ENCODE results near the gene ACBD7. TPM values are rescaled to one million over a fixed set of nuclear protein-coding genes. Genes with fewer than 3 reads are reported as not detected.

The ACBD7 gene
- total and polyA plus RNA-seq, 9 of the 15 experiments (the other 6 are each of a cell fraction or from before 2014, with no cell fraction given), result 0.21 to 3.2 (median 0.84) TPM

DNA sequence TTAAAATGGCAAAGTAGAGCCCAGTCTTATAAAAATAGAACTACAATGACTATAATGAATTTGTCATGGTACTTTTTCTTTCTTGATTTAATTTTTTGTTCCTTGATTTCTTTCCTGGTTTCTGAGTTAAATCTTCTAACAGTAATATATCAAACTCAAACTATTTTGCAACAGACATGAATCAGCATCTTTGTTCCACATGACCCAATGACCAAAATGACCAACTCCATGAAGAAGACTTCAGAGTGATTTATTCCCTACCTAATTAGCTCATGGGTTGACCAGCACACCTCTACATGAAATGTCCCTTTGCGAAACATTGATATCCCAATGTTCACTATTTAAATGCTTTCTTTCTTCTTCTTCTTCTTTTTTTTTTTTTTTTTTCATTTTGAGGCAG is 49.1 kb upstream of the ACBD7 start:
- ATAC-seq, result no peak
- no peaks in the 10 kb centered on the region for H4K20me1 ChIP-seq (replicated peaks; ENCODE audit: control insufficient read depth, insufficient read depth, low read length)
- peaks cover 21% of the 10 kb centered on the region; the same call in 1 of the 3 replicates for H3K36me3 ChIP-seq (ENCODE audit: control insufficient read depth, insufficient read depth, low read length)
- ChIA-PET POLR2A (interaction anchor here (0.6 to 1.6 kb wide), 3 partner anchors 12 to 128 kb away, joined by 3 to 4 read pairs (median 4); no protein-coding TSS in a partner anchor), CTCF (ENCODE audit: low intra/inter-chr PET ratio) (interaction anchor here (0.6 kb wide), 1 partner anchor 639 kb away, joined by 3 read pairs; no protein-coding TSS in a partner anchor)
- no peak overlapping the region for H3K4me3 ChIP-seq
- DNase-seq (ENCODE audit: extremely low read depth in 1 of 4, low spot score in 3 of 4), result no peak
- H3K4me2 ChIP-seq (ENCODE audit: insufficient read depth, low read length), result no peak overlapping the region
- H3K27ac ChIP-seq (ENCODE audit: extremely low read depth, low read depth, low read length), result no peak overlapping the region
- no peaks in the 10 kb centered on the region for H3K79me2 ChIP-seq (ENCODE audit: control insufficient read depth, insufficient read depth, low read length)
- H2AFZ ChIP-seq (ENCODE audit: low read depth, low read length), result no peak overlapping the region
- no peaks in the 10 kb centered on the region for H3K9me1 ChIP-seq (ENCODE audit: control insufficient read depth, insufficient read depth, low read length)
- no CpG with 5 or more reads among the region's 1 CpG for WGBS (ENCODE audit: insufficient coverage, low coverage, missing lambda C conversion rate)
- FAIRE-seq, result no peak
- H3K4me1 ChIP-seq (replicated peaks in 1 of 2; ENCODE audit: control insufficient read depth in 2 of 2, insufficient read depth in 2 of 2, low read length in 2 of 2), result peaks cover 0 to 5% of the 10 kb centered on the region in 2 experiments; a peak in 2 of 5 replicates
- no peaks in the 10 kb centered on the region for H3K9me3 ChIP-seq (replicated peaks; ENCODE audit: control insufficient read depth, insufficient read depth, low read depth, low read length)
- intact Hi-C loops (cut with micrococcal nuclease) (no loop called here), in situ Hi-C loops (cut with MboI) (no loop called here)
- no peak overlapping the region for H3K9ac ChIP-seq (ENCODE audit: insufficient read depth in 1 of 2, low read depth in 2 of 2, low read length in 2 of 2)
- BruUV-seq (replicated peaks), result no TSS peak
- H3K27me3 ChIP-seq (ENCODE audit: control insufficient read depth in 2 of 2, insufficient read depth in 2 of 2, low read length in 2 of 2), result no peaks in the 10 kb centered on the region
- TF ChIP-seq NCOA4 (IDR thresholded peaks at IDR 0.05; ENCODE audit: partially characterized antibody) (no peak), C11orf30 (IDR thresholded peaks at IDR 0.05; ENCODE audit: low read depth) (peak; percentile 74; the same call in 1 of the 2 replicates), CEBPG (CRISPR knock-in tag; IDR thresholded peaks at IDR 0.05) (no peak), CEBPG (tag; conservative IDR thresholded peaks at IDR 0.05 in 1 of 2, IDR thresholded peaks at IDR 0.05 in 1 of 2) (peak; percentile 65 to 91; a peak in 3 of 4 replicates), MTF1 (CRISPR knock-in tag; IDR thresholded peaks at IDR 0.05; ENCODE audit: borderline replicate concordance) (no peak), ILF3 (IDR thresholded peaks at IDR 0.05; ENCODE audit: borderline replicate concordance) (no peak), MAFG (tag; conservative IDR thresholded peaks at IDR 0.05) (peak; percentile 87)
- TF ChIP-seq, protein P1, sequence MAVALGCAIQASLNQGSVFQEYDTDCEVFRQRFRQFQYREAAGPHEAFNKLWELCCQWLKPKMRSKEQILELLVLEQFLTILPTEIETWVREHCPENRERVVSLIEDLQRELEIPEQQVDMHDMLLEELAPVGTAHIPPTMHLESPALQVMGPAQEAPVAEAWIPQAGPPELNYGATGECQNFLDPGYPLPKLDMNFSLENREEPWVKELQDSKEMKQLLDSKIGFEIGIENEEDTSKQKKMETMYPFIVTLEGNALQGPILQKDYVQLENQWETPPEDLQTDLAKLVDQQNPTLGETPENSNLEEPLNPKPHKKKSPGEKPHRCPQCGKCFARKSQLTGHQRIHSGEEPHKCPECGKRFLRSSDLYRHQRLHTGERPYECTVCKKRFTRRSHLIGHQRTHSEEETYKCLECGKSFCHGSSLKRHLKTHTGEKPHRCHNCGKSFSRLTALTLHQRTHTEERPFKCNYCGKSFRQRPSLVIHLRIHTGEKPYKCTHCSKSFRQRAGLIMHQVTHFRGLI (CRISPR knock-in tag; IDR thresholded peaks at IDR 0.05), result no peak
- TF ChIP-seq, protein P2, sequence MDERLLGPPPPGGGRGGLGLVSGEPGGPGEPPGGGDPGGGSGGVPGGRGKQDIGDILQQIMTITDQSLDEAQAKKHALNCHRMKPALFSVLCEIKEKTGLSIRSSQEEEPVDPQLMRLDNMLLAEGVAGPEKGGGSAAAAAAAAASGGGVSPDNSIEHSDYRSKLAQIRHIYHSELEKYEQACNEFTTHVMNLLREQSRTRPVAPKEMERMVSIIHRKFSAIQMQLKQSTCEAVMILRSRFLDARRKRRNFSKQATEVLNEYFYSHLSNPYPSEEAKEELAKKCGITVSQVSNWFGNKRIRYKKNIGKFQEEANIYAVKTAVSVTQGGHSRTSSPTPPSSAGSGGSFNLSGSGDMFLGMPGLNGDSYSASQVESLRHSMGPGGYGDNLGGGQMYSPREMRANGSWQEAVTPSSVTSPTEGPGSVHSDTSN (CRISPR knock-in tag; IDR thresholded peaks at IDR 0.05; ENCODE audit: low read depth), result no peak
- TF ChIP-seq, protein P2 (tag; conservative IDR thresholded peaks at IDR 0.05; ENCODE audit: low read depth), result peak; percentile 96
- TF ChIP-seq, protein P3, sequence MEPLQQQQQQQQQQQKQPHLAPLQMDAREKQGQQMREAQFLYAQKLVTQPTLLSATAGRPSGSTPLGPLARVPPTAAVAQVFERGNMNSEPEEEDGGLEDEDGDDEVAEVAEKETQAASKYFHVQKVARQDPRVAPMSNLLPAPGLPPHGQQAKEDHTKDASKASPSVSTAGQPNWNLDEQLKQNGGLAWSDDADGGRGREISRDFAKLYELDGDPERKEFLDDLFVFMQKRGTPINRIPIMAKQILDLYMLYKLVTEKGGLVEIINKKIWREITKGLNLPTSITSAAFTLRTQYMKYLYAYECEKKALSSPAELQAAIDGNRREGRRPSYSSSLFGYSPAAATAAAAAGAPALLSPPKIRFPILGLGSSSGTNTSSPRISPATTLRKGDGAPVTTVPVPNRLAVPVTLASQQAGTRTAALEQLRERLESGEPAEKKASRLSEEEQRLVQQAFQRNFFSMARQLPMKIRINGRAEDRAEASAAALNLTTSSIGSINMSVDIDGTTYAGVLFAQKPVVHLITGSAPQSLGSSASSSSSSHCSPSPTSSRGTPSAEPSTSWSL (CRISPR knock-in tag; IDR thresholded peaks at IDR 0.05; ENCODE audit: borderline replicate concordance), result no peak
